ENCODE results near the gene TCERG1L. TPM values are rescaled to one million over a fixed set of nuclear protein-coding genes. Genes with fewer than 3 reads are reported as not detected.

Gene TCERG1L
- total RNA-seq, 6 experiments from 2014 or later: not detected

- Histone ChIP-seq H3K27ac (no peak overlapping the region), H3K27me3 (no peaks in the 10 kb centered on the region)
- WGBS (ENCODE audit: insufficient coverage, low coverage, low lambda C conversion rate, missing lambda C conversion rate): 28% methylated on average over 12 of the region's 17 CpGs
Measured at GRCh38 chr10:131269776-131270460, 41.6 kb downstream of the TCERG1L start.

GRCh38 chr10:131267814-131268095 lies 43.8 kb downstream of the TCERG1L start:
- H3K27ac ChIP-seq: no peak overlapping the region
- no peak overlapping the region for H3K4me3 ChIP-seq
- no peaks in the 10 kb centered on the region for H3K9me3 ChIP-seq
- TF ChIP-seq CTCF (IDR thresholded peaks at IDR 0.05) (no peak), POLR2A (IDR thresholded peaks at IDR 0.05) (no peak)
- H3K36me3 ChIP-seq: no peaks in the 10 kb centered on the region
- H3K4me1 ChIP-seq: no peaks in the 10 kb centered on the region
- H3K27me3 ChIP-seq: no peaks in the 10 kb centered on the region
- intact Hi-C loops (cut with DNase I): no loop called here
- DNase-seq (no peak), ATAC-seq (no peak)
- no CpG with 5 or more reads among the region's 6 CpGs for WGBS (ENCODE audit: insufficient coverage, low coverage, low lambda C conversion rate, missing lambda C conversion rate)

More at GRCh38 chr10:131269776-131270460, 41.6 kb downstream of the TCERG1L start:
- ATAC-seq: no peak
- H3K4me1 ChIP-seq: no peaks in the 10 kb centered on the region
- TF ChIP-seq POLR2A (IDR thresholded peaks at IDR 0.05) (no peak), CTCF (IDR thresholded peaks at IDR 0.05) (no peak)
- intact Hi-C loops (cut with DNase I): no loop called here
- no peak overlapping the region for H3K4me3 ChIP-seq
- no peaks in the 10 kb centered on the region for H3K36me3 ChIP-seq
- H3K9me3 ChIP-seq: no peaks in the 10 kb centered on the region
- no peak for DNase-seq

- Histone ChIP-seq H3K4me3 (no peak overlapping the region), H3K27ac (no peak overlapping the region), H3K9me3 (no peaks in the 10 kb centered on the region), H3K36me3 (no peaks in the 10 kb centered on the region), H3K4me1 (no peaks in the 10 kb centered on the region), H3K27me3 (no peaks in the 10 kb centered on the region)
- ATAC-seq: peak in 1 of 4 donors; percentile 15
- DNase-seq: no peak
- intact Hi-C loops (cut with DNase I): no loop called here
- 67% methylated on average over 1 of the region's 14 CpGs for WGBS (ENCODE audit: insufficient coverage, low coverage, low lambda C conversion rate, missing lambda C conversion rate)
- TF ChIP-seq POLR2A (IDR thresholded peaks at IDR 0.05): no peak
- TF ChIP-seq CTCF (IDR thresholded peaks at IDR 0.05): no peak
Measured at GRCh38 chr10:131266936-131267813, 44.3 kb downstream of the TCERG1L start.

GRCh38 chr10:131264110-131264788 lies 47.3 kb downstream of the TCERG1L start:
- DNase-seq: no peak
- H3K9me3 ChIP-seq: no peaks in the 10 kb centered on the region
- no peak overlapping the region for H3K4me3 ChIP-seq
- H3K36me3 ChIP-seq: no peaks in the 10 kb centered on the region
- 57% methylated on average over 4 of the region's 11 CpGs for WGBS (ENCODE audit: insufficient coverage, low coverage, low lambda C conversion rate, missing lambda C conversion rate)
- no peak overlapping the region for H3K27ac ChIP-seq
- intact Hi-C loops (cut with DNase I): no loop called here
- H3K27me3 ChIP-seq: no peaks in the 10 kb centered on the region
- H3K4me1 ChIP-seq: no peaks in the 10 kb centered on the region
- ATAC-seq: no peak
- TF ChIP-seq CTCF (IDR thresholded peaks at IDR 0.05) (no peak), POLR2A (IDR thresholded peaks at IDR 0.05) (no peak)
